HG03575 (cell line): ENCODE results near the gene SIRT4.

Source experiments
- ATAC-seq: cut with Tn5 transposase; IDR thresholded peaks from one replicate; pipeline ENCODE4 v1.9.1; 2021; ENCODE audit not compliant: unreplicated experiment, insufficient number of reproducible peaks, low FRiP score; ENCODE audit errors: extremely low read depth

The SIRT4 gene

DNA sequence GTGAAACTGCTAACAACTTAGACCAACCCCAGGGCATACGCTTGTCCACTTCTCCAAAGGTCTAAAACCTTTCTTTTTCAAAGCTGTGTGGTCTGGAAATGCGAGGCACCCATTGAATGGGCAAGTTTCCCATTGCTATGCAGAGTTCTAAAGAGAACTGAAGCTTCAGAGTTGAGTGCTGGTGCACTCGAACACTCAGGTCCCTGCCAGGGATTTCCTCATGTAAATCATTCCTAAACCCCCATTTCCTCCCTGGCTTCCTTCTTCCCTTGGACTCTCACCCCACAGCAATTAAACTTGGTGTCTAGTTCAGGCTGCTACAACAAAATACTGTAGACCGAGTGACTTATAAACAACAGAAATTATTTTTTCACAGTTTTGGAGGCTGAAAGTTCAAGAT, 34.4 kb upstream of the SIRT4 start:
- no peak for ATAC-seq

DNA sequence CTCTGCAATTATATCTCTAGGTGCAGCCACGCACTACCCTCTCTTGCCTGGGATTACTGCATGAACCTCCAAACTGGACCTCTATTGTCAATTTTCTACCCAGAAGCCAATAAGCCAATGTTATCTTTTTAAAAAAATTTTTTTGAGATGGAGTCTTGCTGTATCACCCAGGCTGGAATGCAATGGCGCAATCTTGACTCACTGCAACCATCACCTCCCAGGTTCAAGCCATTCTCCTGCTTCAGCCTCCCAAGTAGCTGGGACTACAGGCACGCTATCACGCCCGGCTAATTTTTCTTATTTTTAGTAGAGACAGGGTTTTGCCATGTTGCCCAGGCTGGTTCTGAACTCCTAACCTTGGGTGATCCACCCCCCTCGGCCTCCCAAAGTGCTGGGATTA, 25.4 kb upstream of the SIRT4 start:
- no peak for ATAC-seq

DNA sequence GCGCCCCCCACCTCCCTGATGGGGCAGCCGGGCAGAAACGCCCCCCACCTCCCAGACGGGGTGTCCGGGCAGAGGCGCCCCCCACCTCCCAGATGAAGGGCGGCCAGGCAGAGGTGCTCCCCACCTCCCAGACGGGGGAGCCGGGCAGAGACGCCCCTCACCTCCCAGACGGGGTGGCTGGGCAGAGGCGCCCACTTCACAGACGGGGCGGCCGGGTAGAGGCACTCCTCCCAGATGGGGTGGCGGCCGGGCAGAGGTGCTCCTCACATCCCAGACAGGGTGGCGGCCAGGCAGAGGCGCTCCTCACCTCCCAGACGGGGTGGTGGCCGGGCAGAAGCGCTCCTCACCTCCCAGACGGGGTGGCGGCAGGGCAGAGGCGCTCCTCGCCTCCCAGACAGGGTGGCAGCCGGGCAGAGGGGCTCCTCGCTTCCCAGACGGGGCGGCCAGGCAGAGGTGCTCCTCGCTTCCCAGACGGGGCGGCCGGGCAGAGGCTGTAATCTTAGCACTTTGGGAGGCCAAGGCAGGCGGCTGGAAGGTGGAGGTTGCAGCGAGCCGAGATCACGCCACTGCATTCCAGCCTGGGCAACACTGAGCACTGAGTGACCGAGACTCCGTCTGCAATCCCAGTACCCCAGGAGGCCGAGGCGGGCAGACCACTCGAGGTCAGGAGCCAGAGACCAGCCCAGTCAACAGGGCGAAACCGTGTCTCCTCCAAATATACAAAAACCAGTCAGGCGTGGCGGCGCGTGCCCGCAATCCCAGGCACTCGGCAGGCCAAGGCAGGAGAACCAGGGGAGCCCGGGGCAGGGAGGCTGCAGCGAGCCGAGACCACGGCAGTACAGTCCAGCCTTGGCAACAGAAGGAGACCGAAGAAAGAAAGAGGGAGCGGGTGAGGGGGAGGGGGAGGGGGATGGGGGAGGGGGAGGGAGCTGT, 23.7 kb upstream of the SIRT4 start:
- ATAC-seq = no peak

DNA sequence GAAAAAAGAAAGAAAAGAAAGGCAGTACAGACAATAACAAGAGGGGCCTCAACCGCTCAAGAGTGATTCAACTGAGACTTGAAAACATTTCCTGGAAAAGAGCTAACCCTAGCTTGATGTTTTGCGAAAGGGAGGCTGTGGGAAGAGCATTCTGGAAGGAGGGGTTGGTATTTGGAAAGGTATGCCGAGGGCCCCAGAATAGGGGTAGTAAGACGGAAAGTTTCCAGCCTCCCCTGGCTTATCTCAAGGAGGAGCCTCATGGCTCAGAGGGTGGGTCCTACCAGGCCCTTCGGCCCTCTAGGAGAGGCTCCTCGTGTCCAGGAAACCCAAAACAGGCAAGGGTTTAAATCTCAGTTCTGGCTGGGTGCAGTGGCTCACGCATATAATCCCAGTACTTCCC, 18.8 kb upstream of the SIRT4 start:
- no peak for ATAC-seq

DNA sequence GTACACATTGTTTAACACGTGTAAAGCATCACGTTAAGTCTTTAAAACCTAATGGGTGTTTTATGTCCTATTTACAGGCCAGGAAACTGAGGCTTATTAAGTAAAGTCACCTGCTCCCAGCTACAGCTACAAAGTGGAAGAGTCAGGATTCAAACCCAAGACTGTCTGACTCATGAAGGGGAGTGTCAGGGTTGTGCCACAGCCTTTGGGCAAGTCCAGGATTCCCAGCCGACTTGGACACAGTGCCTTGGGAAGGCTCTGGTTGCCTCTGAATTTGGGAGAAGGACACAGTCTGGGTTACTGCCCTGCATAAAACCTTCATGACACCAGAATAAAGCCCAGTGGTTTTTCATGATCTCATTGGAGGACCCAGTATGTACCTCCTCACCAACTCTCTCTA, 17.7 kb upstream of the SIRT4 start:
- ATAC-seq = no peak

DNA sequence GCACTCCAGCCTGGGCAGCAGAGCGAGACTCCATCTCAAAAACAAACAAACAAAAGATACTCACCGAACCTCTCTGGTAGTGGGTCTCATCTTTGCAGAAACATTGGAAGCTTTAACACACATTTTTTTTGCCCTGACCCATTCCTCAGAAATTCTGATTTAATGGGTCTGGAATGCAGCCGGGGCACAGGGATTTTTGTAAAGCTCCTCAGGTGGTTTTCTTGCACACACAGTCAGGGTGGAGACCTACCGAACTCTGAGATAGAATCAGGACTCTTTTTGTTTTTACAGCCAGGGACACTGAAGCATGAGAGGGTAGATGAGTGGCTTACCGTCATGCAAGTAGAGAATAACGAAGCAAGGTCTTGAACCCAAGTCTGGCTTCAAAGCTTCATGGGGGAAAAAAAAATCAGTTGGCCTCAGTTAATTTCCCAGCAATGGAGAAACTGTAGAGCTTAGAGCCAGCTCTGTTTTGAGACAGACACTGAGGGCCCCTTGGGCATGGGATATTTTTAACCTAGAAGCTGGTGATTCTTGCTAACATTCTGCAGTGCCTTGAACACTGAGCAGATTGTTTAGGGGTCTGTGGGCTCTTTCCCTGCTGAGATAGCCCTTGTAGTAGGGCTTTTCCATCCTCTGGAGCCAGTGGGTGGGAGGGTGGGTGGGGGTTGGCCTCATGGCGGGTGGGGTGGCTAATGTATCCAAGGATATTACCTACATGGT, 15.2 kb upstream of the SIRT4 start:
- no peak for ATAC-seq

DNA sequence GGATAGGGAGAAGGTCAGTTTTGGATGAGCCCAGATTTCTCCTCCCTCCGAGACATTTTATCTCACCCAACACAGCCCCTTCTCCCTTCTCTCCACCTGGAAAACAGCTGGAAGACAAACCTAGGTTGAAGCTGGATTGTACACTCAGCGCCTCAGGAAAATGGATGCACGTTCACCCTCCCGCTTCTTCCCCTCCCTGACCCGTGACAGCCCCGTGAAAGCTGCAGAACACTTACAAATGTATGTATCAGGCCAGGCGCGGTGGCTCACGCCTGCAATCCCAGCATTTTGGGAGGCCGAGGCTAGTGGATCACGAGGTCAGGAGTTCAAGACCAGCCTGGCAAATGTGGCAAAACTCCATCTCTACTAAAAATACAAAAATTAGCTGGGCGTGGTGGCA, 14.6 kb upstream of the SIRT4 start:
- ATAC-seq = no peak

DNA sequence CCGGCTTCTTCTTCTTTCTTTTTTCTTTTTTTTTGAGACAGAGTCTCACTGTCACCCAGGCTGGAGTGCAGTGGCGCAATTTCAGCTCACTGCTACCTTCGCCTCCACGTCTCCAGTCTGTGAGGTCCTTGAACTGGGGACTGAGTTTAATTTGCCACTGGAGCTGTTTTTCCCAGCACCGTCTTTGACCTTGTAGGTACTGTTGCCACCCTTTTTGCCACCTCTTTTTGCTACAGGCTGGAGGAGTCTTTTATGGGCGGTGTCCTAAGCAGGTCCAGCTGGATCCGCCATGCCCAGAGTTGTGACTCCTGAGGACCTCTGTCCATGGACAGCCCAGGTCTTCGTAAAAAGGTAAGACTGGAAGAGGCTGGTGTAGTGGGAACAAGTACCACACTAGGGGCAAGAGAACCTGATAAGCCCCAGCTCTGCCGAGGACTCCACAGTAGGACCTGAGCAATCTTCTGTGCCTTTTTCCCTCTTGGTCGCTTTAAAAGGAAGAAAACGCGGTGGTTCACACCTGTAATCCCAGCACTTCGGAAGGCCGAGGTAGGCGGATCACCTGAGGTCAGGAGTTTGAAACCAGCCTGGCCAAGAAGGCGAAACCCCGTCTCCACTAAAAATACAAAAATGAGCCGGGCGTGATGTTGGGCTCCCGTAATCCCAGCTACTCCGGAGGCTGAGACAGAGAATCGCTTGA, 11.4 kb upstream of the SIRT4 start:
- no peak for ATAC-seq

DNA sequence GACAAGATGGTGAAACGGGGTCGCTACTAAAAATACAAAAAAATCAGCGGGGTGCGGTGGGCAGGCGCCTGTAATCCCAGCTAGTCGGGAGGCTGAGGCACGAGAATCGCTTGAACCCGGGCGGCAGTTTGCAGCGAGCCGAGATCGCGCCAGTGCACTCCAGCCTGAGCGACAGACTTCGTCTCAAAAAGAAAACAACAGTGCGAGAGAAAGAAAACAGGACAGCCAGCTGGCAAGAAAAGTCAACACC, 9.8 kb upstream of the SIRT4 start:
- ATAC-seq = no peak

DNA sequence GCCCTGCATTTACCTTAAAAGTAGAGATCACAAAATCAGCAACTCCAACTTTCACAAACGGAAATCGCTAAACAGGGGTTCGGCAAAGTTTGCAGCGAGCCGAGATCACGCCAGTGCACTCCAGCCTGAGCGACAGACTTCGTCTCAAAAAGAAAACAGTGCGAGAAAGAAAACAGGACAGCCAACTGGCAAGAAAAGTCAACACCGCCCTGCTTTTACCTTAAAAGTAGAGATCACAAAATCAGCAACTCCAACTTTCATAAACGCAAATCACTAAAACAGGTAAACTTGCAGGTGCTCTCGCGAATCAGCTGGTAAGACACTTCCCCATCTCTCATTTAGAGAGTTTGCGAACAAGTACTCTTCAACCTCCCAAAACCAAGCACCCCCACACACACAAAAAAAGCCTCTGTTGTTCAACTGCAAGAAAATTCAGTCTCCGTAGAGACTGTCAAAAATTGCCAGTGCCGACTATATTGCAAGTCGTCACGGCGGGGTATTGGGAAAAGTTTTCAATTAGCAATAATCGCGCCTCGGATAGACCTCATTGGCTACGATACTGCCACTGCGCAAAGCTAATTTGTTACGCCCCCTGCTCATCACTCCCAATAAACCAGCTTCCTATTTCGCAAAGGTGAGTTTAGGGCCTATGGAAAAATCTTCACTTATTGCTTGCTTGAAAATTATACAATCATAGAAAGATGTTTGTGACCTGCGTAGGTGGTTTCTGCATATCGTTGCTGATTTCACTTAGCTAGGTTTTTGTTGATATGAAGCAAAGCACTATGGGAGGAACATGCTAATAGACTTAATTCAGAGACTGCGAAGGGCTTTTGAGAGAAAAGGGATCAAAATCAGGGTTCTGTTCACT, 9.2 kb upstream of the SIRT4 start, which contains the start of gene RNU4-1:
RNU4-1 (minus strand) TSS at position 577 of the 871 bp plus-strand sequence.
- ATAC-seq = no peak

DNA sequence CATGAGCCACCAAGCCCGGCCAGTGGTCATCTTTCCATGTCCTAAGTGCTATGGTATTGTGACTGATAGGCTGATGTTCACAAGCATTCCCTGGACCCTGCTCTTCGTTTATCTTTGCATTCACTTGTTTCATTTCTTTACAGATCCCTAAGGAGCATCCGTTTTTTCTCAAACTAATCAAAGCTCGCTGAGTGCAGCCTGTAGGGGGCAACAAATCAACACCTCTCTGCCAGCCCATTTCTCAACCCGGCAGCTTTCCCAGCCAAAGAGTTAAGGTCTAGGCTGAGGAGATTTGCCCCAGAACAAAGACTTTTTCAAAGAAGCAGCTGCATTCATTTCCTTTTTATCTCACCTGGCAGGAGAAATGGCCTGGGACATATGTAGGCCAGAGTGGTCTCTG, 12.1 kb downstream of the SIRT4 start:
- ATAC-seq = no peak

DNA sequence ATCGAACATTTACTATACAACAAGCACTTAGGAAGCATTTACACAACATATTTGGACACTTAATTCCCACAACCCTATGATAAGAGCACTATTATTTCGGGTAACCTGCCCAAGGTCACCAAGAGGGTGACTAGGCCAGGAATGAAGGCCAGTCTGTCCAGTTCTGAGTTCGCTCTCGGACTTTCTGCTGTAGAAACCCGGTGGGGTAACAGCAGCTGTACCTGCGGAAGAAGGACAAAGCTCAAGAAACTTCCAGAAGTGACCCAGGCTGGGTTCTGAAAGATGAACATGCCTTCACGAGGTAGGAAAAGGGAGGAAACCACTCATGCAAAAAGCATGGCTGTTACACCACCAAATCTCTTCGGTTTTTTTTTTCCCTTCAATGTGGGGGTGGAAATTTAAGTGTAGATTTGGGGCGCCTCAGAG, 14.7 kb downstream of the SIRT4 start:
- ATAC-seq = no peak

DNA sequence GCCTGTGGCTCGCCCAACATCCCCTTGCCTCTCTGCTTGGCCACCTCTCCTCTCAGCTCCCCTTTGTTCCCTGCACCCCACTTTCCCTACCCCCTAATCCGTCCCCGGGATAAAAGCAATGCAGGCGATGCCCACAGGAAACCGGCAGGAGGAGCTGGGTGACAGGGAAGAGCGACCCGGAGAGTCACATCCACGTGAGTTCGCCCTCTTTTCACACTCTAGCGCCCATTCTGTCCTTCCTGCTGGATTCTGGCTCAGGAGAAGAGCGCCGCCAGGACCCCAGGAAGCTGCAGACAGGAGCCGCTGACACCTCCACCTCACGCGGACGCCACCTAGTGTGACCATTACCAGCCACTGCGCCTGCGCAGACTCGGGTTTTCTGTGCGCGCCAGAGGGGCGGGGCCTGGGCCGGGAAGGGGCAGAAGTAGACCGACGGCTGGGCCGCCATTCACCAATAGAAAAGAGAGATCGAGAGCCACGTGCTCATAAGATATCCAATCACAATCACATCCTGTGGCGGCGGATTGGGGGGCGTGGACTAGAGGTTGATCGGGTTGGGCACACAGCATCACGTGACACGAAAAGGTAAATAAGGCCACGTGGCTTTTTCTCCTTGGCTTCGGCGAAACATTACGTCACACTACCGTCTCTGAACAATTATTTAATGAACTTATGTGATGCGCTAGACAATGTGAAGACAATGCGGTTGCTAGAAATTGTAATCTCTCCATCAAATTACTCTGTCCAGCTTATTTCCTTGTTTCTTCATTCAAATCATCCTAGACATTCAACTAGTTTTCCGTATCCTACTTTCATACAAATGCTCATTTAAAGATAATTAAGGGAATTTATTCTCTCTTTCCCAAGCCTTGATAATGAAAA, 15.3 kb downstream of the SIRT4 start:
- ATAC-seq = peak; percentile 95

DNA sequence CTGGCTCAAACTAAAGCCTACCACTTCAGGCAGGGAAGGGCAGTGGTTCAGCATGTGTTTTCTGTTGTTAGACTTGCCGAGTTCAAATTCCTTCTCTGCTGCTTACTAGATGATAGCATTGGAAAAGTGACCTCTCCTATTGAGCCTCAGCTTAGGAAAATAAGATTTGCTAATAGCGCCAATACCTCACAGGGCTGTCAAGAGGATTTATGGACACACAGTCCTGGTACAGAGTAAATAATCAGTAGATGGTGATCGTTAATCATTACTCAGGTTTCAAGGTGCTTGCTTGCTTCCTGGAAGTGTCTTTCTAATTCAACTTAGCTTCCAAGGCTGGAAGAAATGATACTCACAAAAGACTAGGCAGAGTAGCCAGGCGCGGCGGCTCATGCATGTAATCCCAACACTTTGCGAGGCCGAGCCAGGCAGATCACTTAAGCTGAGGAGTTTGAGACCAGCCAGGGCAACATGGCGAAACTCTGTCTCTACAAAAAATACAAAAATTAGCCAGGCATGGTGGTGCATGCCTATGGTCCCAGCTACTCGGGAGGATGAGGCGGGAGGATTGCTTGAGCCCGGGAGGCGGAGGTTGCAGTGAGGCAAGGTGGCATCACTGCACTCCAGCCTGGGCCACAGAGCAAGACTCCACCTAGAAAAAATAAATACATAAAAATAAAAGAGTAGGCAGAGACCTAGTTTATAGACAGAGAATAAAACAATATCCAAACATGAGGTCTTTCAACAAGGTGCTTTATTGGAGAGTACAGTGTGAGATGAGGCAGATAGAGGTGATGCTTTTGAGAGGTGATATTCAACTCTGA, 19.5 kb downstream of the SIRT4 start:
- no peak for ATAC-seq

DNA sequence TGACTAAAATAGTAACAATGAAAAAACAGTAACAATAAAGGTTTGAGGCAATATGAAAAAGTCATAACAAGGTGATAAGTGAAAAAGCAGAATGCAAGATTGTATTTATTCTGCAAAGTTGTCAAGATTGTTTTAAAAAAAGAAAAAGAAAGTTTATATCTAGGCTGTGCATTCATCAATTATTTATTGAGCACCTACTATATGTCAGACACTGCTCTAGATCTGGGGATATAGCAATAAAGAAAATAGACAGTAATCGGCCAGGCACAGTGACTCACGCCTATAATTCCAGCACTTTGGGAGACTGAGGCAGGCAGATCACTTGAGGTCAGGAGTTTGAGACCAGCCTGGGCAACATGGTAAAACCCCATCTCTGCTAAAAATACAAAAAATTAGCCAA, 21.7 kb downstream of the SIRT4 start:
- ATAC-seq = no peak

DNA sequence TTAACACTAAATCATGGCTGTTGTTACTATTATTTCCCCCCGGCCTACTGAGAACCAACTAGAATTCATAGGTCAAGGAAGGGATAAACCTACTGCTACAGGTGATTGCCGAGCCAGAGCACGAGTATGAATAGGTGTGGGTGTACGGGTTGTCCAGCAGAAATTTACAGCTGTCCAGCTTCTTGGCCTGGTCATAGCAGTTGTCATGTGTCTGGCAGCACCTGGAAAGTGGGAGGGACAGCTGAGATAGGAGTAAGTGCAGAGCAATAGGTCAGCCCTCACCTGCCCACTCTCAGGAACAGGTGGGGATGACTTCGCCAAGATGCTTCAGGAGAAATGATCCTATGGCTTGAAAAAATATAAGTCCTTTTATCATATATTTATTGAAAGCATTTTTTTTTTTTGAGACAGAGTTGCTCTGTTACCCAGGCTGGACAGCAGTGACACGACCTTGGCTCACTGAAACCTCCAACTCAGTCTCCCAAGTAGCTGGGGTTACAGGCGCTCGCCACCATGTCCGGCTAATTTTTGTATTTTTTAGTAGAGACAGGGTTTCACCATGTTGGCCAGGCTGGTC, 22.8 kb downstream of the SIRT4 start:
- ATAC-seq = no peak

DNA sequence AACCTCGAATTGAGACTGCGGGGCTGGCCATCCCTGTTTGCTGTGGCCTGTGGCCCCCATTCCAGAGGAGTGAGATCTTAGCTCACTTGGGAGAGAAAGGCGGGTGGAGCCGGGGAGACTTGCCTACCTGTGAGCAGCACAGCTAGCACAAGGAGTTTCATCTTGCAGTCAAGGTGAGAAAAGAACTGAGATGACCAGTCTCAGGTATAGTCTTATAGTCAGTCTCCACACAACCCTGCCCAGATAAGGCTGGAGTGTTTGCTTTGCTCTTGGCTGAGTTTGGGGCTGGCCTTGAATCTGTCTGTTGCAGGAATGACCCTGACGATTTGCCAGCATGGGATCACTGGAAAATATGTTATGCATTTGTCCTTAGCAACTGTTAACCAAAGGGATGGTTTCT, 25.5 kb downstream of the SIRT4 start, which contains the start of gene PLA2G1B:
PLA2G1B (minus strand) TSS at position 187 of the 400 bp plus-strand sequence; CDS start at position 161, 26 bp downstream.
- ATAC-seq = no peak
